GM10248 (cell line): ENCODE results near the gene USB1.

Experiments
- CTCF ChIA-PET: fragments of 300-600 bp; sonication (Branson Sonifier 250); formaldehyde crosslinking; extraction: SDS; loops from one replicate; lab custom pipeline; 2021; ENCODE audit warnings: antibody characterized with exemption; lab: Yijun Ruan, JAX
- POLR2A ChIA-PET: fragments of 350-650 bp; sonication (Branson Sonifier 250); formaldehyde crosslinking; extraction: SDS; loops from one replicate; lab custom pipeline; 2020; ENCODE audit warnings: antibody characterized with exemption; lab: Yijun Ruan, JAX
- DNase-seq: peaks from one replicate; pipeline ENCODE4 v3.0.0; 2012; ENCODE audit errors: extremely low spot score
- TF ChIP-seq, protein P1 (sequence below): IDR thresholded peaks from 2 replicates; pipeline ENCODE4 v1.5.1; 2012; ENCODE audit warnings: mild to moderate bottlenecking, low read depth; ENCODE audit errors: extremely low read depth, missing control alignments, control extremely low read depth

The USB1 gene

DNA sequence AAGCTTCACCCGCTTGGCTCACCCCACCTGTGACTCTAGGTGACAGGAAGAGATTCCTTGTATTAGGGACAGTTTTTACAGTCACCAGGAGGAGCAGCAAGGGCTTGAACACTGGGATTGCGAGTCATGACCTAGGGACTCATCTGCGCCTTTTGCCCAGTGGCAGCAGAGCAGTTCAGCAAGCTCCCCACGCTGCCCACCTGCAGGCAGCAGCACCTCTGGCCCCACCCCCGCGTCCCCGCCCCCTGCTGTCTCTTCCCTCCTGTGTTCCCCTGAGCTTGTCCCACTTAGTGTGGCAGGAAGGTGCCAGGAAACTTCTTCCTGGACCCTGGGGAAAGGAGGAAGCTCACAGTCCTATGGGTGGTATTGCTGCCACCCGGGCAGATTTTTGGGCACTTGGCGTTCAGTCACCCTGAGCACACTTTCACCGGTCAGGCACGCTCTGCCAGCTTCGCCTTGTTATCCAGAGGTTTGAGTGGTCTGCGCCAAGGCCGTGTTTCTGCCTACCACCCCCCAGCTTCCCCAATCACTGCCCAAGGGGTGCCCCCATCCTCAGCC lies 33.0 kb downstream of the USB1 start:
- POLR2A ChIA-PET, result no interaction called here
- DNase-seq, result no peak
- CTCF ChIA-PET, result interaction anchor here (0.7 to 2.0 kb wide), 2 partner anchors 11 to 15 kb away, joined by 3 to 4 read pairs; no protein-coding TSS in a partner anchor
- TF ChIP-seq, protein P1, sequence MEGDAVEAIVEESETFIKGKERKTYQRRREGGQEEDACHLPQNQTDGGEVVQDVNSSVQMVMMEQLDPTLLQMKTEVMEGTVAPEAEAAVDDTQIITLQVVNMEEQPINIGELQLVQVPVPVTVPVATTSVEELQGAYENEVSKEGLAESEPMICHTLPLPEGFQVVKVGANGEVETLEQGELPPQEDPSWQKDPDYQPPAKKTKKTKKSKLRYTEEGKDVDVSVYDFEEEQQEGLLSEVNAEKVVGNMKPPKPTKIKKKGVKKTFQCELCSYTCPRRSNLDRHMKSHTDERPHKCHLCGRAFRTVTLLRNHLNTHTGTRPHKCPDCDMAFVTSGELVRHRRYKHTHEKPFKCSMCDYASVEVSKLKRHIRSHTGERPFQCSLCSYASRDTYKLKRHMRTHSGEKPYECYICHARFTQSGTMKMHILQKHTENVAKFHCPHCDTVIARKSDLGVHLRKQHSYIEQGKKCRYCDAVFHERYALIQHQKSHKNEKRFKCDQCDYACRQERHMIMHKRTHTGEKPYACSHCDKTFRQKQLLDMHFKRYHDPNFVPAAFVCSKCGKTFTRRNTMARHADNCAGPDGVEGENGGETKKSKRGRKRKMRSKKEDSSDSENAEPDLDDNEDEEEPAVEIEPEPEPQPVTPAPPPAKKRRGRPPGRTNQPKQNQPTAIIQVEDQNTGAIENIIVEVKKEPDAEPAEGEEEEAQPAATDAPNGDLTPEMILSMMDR, result no peak

DNA sequence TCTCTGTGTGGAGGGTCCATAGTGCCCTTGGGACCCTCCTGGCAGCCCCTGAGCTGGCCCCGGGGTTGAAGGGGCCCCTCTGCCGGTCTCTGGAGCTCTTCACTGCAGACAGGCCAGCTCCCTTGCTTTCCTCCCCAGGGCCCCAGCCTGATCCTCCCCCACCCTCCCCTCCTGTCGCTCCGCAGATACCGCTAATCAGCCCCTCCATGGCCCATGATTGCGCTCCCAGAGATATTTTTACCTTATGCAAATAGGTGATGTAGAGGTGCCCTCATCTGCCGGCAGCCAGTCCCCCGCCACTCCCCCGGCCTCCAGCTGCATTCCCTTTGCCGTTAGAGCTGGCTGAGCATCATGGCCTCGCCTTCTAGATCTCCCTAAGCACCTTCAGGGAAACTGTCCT lies 33.6 kb downstream of the USB1 start:
- DNase-seq, result no peak
- ChIA-PET CTCF (interaction anchor here (0.7 to 2.0 kb wide), 3 partner anchors 11 to 63 kb away, joined by 3 to 4 read pairs (median 3); no protein-coding TSS in a partner anchor), POLR2A (no interaction called here)
- TF ChIP-seq, protein P1, result no peak

DNA sequence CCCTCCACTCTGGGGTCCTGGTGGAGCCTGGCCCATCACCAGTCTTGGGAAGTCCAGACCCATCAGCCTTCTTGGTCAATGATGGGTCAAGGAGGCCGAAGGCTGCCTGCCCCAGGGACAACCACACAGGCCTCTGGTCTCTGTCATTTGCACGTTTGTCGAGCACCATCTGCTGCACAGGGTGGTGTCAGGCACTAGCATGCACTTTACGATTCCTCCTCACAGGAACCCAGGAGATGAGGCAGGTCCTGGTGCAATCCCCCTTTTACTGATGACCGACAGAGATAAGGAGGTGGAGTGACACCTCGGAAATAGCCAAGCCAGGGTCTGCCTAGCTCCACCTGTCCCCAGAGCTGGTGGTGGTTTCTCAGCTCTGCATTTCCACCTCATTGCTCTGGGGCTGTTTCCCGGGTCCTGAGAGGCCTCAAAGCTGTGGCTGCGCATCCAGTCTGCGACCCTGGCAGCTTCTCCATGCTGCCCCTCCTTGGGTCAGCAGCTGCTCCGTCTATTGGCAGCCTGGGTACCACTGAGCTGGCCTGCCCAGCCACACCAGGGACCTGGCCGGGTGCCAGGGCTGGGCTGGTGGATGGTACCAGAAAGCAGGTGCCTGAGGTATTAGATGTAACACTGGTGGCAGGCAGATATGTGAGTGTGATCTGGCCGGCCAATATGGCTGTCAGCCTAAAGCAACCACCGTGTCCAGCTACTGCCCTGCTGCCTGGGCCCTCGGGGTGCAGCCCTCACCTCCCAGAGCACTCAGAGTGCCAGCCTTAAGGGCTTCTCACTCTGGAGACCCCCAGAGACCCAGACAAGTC lies 34.4 kb downstream of the USB1 start:
- ChIA-PET CTCF (interaction anchor here (1.1 to 2.6 kb wide), 3 partner anchors 8 to 63 kb away, joined by 3 to 6 read pairs (median 4); no protein-coding TSS in a partner anchor), POLR2A (no interaction called here)
- TF ChIP-seq, protein P1, result no peak
- no peak for DNase-seq

GRCh38 chr16:58036943-58037342 lies 35.7 kb downstream of the USB1 start:
- no peak for DNase-seq
- ChIA-PET POLR2A (no interaction called here), CTCF (interaction anchor here (2.6 kb wide), 1 partner anchor 9 kb away, joined by 6 read pairs; no protein-coding TSS in a partner anchor)
- TF ChIP-seq, protein P1, result no peak

DNA sequence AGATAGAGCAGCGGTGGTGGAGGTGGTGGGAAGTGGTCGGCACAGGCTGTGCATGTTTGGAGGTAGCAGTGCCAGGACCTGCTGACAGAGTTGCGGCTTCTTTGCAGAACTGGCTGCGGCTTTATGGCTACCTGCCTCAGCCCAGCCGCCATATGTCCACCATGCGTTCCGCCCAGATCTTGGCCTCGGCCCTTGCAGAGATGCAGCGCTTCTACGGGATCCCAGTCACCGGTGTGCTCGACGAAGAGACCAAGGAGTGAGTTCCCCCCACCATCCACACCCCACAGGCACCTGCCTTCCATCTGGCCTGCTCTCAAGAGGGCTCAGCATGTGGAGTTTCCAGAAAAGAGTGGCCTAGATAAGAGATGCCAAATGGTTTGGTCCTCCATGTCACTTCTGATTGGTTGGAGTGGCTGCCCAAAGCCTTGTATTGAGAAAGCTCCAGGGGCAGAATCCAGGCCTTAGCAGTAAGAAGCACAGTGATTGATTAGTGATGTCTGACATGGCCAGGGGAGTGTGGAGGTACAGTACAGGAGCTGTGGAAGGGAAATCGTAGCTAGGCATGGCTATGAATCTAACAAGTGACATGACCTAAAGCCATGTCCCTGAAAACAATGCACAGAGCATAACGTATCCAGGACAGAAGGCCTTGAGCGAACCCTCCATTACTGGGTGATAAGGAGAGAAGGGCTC lies 36.3 kb downstream of the USB1 start:
- ChIA-PET CTCF (interaction anchor here (2.6 kb wide), 1 partner anchor 9 kb away, joined by 6 read pairs; no protein-coding TSS in a partner anchor), POLR2A (no interaction called here)
- no peak for DNase-seq
- TF ChIP-seq, protein P1, result no peak

- TF ChIP-seq, protein P1, result no peak
- no peak for DNase-seq
- ChIA-PET CTCF (interaction anchor here (2.6 kb wide), 1 partner anchor 10 kb away, joined by 6 read pairs; no protein-coding TSS in a partner anchor), POLR2A (no interaction called here)
These were observed 37.0 kb downstream of the USB1 start for GRCh38 chr16:58038219-58038641.
